Left renal cortex interstitium (tissue), 4 donors: ENCODE measurements around the gene PKM. TPM values are rescaled to one million over a fixed set of nuclear protein-coding genes. Genes with fewer than 3 reads are reported as not detected.
"Not testable (repeated sequence)": the region's sequence is repeated elsewhere in the genome, so short reads cannot be mapped to it uniquely, and the experiment has no call there.

Source experiments
- DNase-seq, 4 donors: peaks; one replicate each; pipeline ENCODE4 v3.0.0-alpha.2; 2013; ENCODE audit warnings: low read depth in 4 of 4, low spot score in 2 of 4, missing footprints in 1 of 4
- polyA plus RNA-seq, 4 donors: library from polyadenylated mRNA; unstranded; fragments of 120-200 nt; gene quantifications; one replicate each; pipeline ENCODE4 v1.2.1, GENCODE V29; 2013; ENCODE audit not compliant: insufficient read length in 4 of 4

The PKM gene
- 100 to 1,000 TPM; 638 to 709 (median 646) TPM for polyA plus RNA-seq

- peak; percentile 88 to 94 (median 93) for DNase-seq
Observed at GRCh38 chr15:72231066-72231832, at the start of gene PKM. Gene PKM, minus strand, starts transcription at chr15:72231190. Its CDS starts 12,093 bp downstream, at chr15:72219097.

- DNase-seq = no peak
Observed at GRCh38 chr15:72280751-72281150, 49.8 kb upstream of the PKM start.

DNA sequence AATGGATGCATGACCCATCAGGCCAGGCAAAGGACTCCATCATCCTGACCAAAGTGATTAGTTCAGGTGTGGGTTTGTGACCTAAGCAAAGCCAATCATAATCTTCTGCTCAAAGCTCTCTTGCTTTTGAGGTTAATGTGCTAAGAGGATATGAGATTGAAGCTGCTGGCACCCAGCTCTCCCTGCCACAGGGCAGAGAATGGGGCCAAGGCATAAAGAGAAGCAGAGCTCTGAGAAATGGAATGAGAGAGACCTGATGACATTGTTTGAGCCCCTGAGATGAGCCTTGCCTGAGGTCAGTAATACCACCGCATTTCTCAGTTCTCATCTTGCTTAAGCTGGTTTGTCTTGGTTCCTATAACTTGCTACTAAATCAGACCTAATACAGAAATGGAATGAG is 47.7 kb upstream of the PKM start:
- no peak for DNase-seq

DNA sequence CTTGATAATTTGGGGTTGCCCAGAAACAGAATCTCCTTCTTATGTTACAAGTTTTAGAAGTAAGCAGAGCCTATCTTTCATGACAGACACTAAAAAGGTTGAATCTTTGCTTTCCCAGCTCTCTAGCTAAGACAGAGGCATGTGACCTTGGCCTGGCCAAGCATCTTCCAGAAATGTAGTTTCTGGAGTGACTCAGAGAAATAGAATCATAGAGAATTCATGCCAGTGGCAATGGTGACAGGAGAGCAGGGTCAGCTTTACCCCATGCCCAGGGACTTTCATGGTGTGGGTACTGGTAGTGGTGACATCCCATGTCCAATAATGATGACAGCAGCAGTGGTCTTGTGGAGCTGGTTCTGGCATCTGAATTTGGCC is 45.3 kb upstream of the PKM start:
- DNase-seq = no peak

- DNase-seq = not testable (repeated sequence)
Observed at GRCh38 chr15:72275635-72276325, 44.8 kb upstream of the PKM start.

DNA sequence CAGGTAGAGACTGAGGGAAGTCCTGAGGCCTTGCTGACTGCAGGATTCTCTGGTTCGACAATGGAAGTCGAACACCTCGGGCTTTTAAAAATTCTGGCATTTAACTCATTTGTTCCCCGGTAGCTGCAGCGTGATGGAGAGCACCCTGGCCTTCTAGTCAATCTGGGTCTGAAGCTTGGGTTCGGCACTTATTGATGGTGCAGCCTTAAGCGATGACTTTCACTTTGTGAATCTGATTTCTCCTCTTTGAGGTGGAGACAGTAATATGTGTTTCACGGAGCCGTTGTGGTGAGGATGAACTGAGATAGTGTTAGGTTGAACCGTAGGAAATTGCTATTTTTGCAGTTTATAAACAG is 42.0 kb upstream of the PKM start:
- peak in 2 of 4 donors; percentile 2 to 4 for DNase-seq

- DNase-seq = peak; percentile 75 to 95 (median 92)
Observed at GRCh38 chr15:72272213-72272996, 41.4 kb upstream of the PKM start, which contains the start of gene PARP6. Gene PARP6, minus strand, starts transcription at chr15:72272554. Its CDS starts 5,077 bp downstream, at chr15:72267477.

DNA sequence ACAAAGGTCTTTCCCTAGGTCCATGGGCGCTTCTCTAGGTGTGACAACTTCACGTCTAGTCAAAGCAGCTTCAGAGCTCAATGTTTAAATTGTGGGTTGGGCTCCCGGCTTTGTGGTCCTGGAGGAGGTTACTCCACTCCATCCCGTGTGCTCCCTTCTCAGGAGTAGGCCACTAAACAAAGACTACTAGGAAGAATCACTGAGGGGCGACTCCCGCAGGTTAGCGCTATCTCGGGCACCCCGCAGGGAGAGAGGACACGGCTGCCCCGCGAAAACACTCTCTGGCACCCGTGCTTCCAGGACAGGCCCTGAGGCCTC is 40.9 kb upstream of the PKM start:
- peak; percentile 2 to 10 (median 8) for DNase-seq

DNA sequence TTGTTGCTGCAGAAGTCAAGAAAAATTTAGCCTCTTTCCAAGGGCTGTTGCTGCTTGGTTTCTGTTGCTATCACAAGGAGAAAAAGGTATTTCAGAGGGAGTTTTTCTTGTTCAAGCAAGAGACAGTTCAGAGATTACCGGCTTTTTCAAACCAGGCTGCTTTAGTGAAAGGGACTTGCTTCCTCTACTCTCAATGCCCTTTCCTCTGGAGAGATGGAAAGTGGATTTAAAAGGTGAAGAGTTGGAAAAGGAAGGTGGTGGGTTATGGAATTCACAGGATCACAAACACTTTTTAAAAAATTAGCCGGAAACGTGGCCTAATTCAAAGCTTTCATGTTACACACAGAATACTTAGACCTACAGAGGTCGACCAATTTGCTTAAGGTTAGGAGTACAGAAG is 40.2 kb upstream of the PKM start:
- DNase-seq = no peak

DNA sequence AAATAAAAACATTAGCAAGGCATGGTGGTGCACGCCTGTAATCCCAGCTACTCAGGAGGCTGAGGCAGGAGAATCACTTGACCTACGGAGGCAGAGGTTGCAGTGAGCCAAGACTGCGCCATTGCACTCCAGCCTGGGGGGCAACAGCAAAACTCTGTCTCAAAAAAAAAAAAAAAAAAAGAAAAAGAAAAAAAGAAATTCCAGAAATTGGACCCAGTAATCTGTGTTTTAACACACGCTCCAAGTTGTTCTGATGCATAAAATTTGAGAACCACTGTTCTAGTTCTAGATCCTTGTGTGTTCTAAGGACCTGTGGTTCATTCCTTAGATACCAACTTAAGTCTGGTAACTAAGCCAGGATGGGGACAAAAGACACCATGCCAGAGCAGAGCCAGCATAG is 38.7 kb upstream of the PKM start:
- no peak for DNase-seq

GRCh38 chr15:72265031-72265430 is 34.0 kb upstream of the PKM start:
- DNase-seq = no peak

- no peak for DNase-seq
Observed at GRCh38 chr15:72252663-72253299, 21.8 kb upstream of the PKM start.

DNA sequence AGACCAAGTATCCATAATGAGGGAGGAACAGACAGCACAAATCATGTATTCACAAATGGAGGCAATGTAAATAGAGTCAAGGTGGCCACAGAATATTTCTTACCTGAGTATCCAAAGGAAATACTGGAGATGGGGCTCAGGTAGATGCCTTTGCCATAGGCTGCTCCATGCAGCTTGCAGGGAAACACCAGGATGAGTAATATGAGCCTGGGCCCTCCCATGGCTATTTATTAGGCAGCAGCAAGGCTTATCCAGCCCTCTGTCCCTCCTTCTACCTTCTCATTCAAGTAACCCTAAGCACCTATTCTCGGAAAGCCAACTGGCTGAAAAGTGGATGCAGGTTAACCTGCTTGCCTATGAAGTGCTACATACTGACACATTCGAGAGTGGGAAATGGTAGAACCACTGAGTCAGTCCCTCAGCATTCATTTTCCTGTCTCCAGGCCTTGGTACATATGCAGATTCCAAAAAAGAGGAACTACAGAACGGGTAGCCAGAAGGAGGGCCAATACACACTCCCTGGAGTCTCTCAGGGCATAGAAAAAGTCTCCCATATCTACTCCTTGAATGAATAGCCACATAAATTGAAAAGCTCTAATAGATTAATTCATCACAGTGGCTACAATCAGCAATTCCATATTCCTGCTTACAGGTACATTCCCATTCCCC is 18.3 kb upstream of the PKM start:
- no peak for DNase-seq

DNA sequence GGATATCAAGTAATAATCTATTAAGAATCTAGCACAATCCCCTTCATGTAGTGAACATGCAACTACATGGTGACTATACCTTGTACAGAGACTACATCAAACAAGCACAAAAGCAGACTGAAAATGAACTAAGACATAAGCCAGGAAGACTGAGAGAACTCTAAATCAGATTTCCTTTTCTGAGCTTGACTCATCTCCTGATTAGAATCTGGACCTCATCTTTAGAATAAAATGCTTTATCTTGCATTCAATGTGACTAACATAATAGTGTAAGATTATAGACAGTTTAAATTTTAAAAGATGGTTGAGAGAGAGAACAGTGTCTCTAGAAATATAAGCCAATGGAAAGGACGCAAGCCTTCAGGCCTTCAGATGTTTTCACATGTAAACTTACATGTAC is 17.5 kb upstream of the PKM start:
- no peak for DNase-seq

DNA sequence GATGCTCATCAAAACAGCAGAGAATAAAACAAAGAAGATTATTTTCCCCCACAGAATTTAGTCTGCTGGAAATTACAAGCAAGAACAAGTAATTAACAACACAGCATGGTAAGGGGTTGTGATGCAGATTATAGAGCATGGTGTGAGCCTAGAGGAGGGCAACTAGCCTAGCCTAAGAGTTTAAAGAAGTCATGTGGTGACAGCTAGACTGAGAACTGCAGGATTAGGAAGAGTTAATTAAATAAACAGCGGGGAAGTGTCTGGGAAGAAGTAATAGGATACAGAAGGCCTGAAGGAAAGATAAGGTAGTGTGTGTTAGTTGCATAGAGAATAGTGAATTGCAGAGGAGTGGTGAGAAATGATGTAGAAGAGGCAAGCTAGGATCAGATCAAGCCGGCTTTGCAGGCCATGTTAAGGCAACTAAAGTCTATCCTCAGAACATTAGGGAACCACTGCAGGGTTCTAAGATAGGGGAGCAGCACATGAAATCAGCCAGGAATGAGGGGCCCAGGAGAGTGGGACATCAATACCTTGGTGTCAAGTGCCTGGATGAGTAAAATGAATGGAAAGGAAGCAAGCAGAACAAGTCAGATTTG is 11.9 kb upstream of the PKM start:
- no peak for DNase-seq

DNA sequence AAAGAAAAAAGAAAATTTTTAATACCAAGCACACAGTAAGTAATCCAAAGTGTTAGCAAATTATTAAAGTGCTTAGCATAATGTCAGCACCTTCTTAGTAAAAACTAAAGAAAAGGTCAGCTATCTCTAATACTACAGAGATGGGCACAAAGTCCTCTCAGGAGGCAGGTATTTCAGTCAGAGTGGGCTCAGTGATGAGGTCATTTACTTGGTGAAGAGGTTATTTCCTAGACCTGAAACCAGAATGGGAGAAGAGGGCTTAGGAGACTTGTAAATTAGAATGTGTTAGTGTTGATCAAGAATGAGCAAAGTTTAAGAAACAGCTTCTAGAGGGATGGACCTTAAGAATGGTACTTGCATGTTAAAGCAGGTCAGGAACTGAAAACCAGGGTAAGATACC is 8.7 kb upstream of the PKM start:
- DNase-seq = no peak

- DNase-seq = no peak
Observed at GRCh38 chr15:72238586-72238985, 7.6 kb upstream of the PKM start.

DNA sequence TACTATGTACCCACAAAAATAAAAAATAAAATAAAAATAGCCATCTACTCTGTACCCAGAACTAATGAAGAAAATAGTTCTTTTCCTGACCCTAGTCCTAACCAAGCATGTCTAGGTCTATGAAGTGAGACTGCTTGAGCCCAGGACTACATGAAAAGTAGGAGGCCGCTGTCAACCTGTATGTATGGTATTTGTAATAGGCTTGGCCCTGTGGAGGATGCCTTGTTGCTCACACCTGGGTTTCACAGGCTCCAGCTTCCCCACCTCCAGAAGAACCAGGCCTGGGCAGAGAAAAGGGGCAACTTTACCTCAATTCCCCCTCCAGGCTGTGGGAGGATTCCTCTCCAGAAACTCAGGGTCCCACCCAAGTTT is 6.8 kb upstream of the PKM start:
- no peak for DNase-seq

- no peak for DNase-seq
Observed at GRCh38 chr15:72237029-72237852, 6.3 kb upstream of the PKM start.
